Omental fat pad (tissue), 4 donors: ENCODE results near the gene EDARADD. TPM values are rescaled to one million over a fixed set of nuclear protein-coding genes. Genes with fewer than 3 reads are reported as not detected.

Experiments used
- ATAC-seq: fragments of 150-250 bp; one replicate; pipeline ENCODE4 v1.9.1; 2016; ENCODE audit warnings: mild to moderate bottlenecking, moderate library complexity; ENCODE audit not compliant: low FRiP score
- DNase-seq: peaks from one replicate; pipeline ENCODE4 v3.0.0-alpha.2; 2019; ENCODE audit warnings: low spot score
- CTCF ChIP-seq, 3 donors: fragments of 450-650 bp; IDR thresholded peaks; one replicate each; pipeline ENCODE4 v1.5.1; 2016 to 2017; ENCODE audit warnings: antibody characterized with exemption in 3 of 3, mild to moderate bottlenecking in 3 of 3, moderate library complexity in 2 of 3
- total RNA-seq, 4 donors: library from RNA; depleted of rRNA; stranded (reverse); fragments of >200 nt; gene quantifications; one replicate each; pipeline ENCODE4 v1.1.0, GENCODE V29; 2016

The EDARADD gene
- total RNA-seq, 4 donors from 2014 or later, result 0.24 to 1.2 (median 0.25) TPM; not detected in 1

- ATAC-seq, result no peak
Measured at GRCh38 chr1:236433819-236434315, 39.8 kb downstream of the EDARADD start.

GRCh38 chr1:236438614-236439013 lies 44.5 kb downstream of the EDARADD start:
- ATAC-seq (no peak), DNase-seq (no peak)
- TF ChIP-seq CTCF (IDR thresholded peaks at IDR 0.05), result no peak

More at GRCh38 chr1:236433819-236434315, 39.8 kb downstream of the EDARADD start:
- no peak for DNase-seq
- TF ChIP-seq CTCF (IDR thresholded peaks at IDR 0.05), result no peak

- TF ChIP-seq CTCF (IDR thresholded peaks at IDR 0.05), result no peak
- DNase-seq (no peak), ATAC-seq (no peak)
Measured at GRCh38 chr1:236440373-236440772, 46.3 kb downstream of the EDARADD start.

- ATAC-seq, result no peak
- TF ChIP-seq CTCF (IDR thresholded peaks at IDR 0.05), result no peak
Measured at GRCh38 chr1:236450779-236451178, 56.7 kb downstream of the EDARADD start.

GRCh38 chr1:236451796-236452373 lies 57.8 kb downstream of the EDARADD start:
- DNase-seq, result no peak
- no peak for ATAC-seq

More at GRCh38 chr1:236450779-236451178, 56.7 kb downstream of the EDARADD start:
- DNase-seq, result no peak

GRCh38 chr1:236455243-236455642 lies 61.2 kb downstream of the EDARADD start:
- DNase-seq (no peak), ATAC-seq (no peak)
- no peak for TF ChIP-seq CTCF (IDR thresholded peaks at IDR 0.05)

More at GRCh38 chr1:236451796-236452373, 57.8 kb downstream of the EDARADD start:
- no peak for TF ChIP-seq CTCF (IDR thresholded peaks at IDR 0.05)

GRCh38 chr1:236457775-236458174 lies 63.7 kb downstream of the EDARADD start:
- DNase-seq (no peak), ATAC-seq (no peak)
- TF ChIP-seq CTCF (IDR thresholded peaks at IDR 0.05), result no peak
